Effector memory CD4-positive, alpha-beta T cell (primary cell): ENCODE measurements around the gene PSMD8.

Experiments
- DNase-seq, 3 donors: peaks; one replicate each; pipeline ENCODE4 v3.0.0-alpha.2; 2020
- H3K27ac ChIP-seq: 2 replicates; pipeline ENCODE4 v1.7.0; 2013; ENCODE audit warnings: mild to moderate bottlenecking, low read length, moderate library complexity; ENCODE audit not compliant: insufficient read depth, poor library complexity, severe bottlenecking
- H3K27me3 ChIP-seq: replicated peaks from 2 replicates; pipeline ENCODE4 v1.7.0; 2013; ENCODE audit warnings: mild to moderate bottlenecking, low read length; ENCODE audit not compliant: insufficient read depth, control insufficient read depth, poor library complexity, severe bottlenecking
- H3K36me3 ChIP-seq: 2 replicates; pipeline ENCODE4 v1.7.0; 2013; ENCODE audit warnings: mild to moderate bottlenecking, low read length, moderate library complexity; ENCODE audit not compliant: control insufficient read depth, insufficient read depth
- H3K4me1 ChIP-seq: 2 replicates; pipeline ENCODE4 v1.7.0; 2013; ENCODE audit warnings: low read length, mild to moderate bottlenecking; ENCODE audit not compliant: control insufficient read depth, insufficient read depth, poor library complexity, severe bottlenecking
- H3K4me3 ChIP-seq: 2 replicates; pipeline ENCODE4 v1.7.0; 2013; ENCODE audit warnings: low read length, low read depth, mild to moderate bottlenecking; ENCODE audit not compliant: insufficient read depth, poor library complexity, severe bottlenecking
- H3K9me3 ChIP-seq: 2 replicates; pipeline ENCODE4 v1.7.0; 2013; ENCODE audit warnings: mild to moderate bottlenecking, low read length, moderate library complexity; ENCODE audit not compliant: control insufficient read depth

The PSMD8 gene

GRCh38 chr19:38376576-38376975 lies 2.2 kb downstream of the PSMD8 start:
- no peak overlapping the region for H3K4me3 ChIP-seq
- H3K36me3 ChIP-seq = peaks cover 34% of the 10 kb centered on the region
- no peaks in the 10 kb centered on the region for H3K9me3 ChIP-seq
- peaks cover 12% of the 10 kb centered on the region for H3K4me1 ChIP-seq
- no peaks in the 10 kb centered on the region for H3K27me3 ChIP-seq
- DNase-seq = no peak
- H3K27ac ChIP-seq = no peak overlapping the region

- H3K27me3 ChIP-seq = no peaks in the 10 kb centered on the region
- H3K36me3 ChIP-seq = peaks cover 39% of the 10 kb centered on the region
- DNase-seq = no peak
- peaks cover 12% of the 10 kb centered on the region for H3K4me1 ChIP-seq
- H3K4me3 ChIP-seq = no peak overlapping the region
- H3K27ac ChIP-seq = no peak overlapping the region
- H3K9me3 ChIP-seq = no peaks in the 10 kb centered on the region
Observed at GRCh38 chr19:38377052-38377451, 2.7 kb downstream of the PSMD8 start.

GRCh38 chr19:38378866-38379265 lies 4.5 kb downstream of the PSMD8 start:
- no peak for DNase-seq
- H3K4me3 ChIP-seq = no peak overlapping the region
- H3K9me3 ChIP-seq = no peaks in the 10 kb centered on the region
- no peak overlapping the region for H3K27ac ChIP-seq
- peaks cover 12% of the 10 kb centered on the region for H3K4me1 ChIP-seq
- H3K27me3 ChIP-seq = no peaks in the 10 kb centered on the region
- peaks cover 55% of the 10 kb centered on the region for H3K36me3 ChIP-seq

- no peaks in the 10 kb centered on the region for H3K9me3 ChIP-seq
- no peaks in the 10 kb centered on the region for H3K27me3 ChIP-seq
- H3K4me1 ChIP-seq = peaks cover 5% of the 10 kb centered on the region
- no peak overlapping the region for H3K4me3 ChIP-seq
- no peak overlapping the region for H3K27ac ChIP-seq
- H3K36me3 ChIP-seq = peaks cover 58% of the 10 kb centered on the region
- no peak for DNase-seq
Observed at GRCh38 chr19:38381138-38381537, 6.8 kb downstream of the PSMD8 start.

- Histone ChIP-seq H3K36me3 (peaks cover 52% of the 10 kb centered on the region), H3K4me3 (no peak overlapping the region), H3K9me3 (no peaks in the 10 kb centered on the region)
Observed at GRCh38 chr19:38383184-38383583, 8.8 kb downstream of the PSMD8 start.

GRCh38 chr19:38383743-38384142 lies 9.4 kb downstream of the PSMD8 start:
- peaks cover 51% of the 10 kb centered on the region for H3K36me3 ChIP-seq
- DNase-seq = no peak
- no peak overlapping the region for H3K4me3 ChIP-seq
- no peak overlapping the region for H3K27ac ChIP-seq
- no peaks in the 10 kb centered on the region for H3K9me3 ChIP-seq
- H3K27me3 ChIP-seq = no peaks in the 10 kb centered on the region
- H3K4me1 ChIP-seq = peaks cover 27% of the 10 kb centered on the region

More at GRCh38 chr19:38383184-38383583, 8.8 kb downstream of the PSMD8 start:
- no peak overlapping the region for H3K27ac ChIP-seq
- H3K27me3 ChIP-seq = no peaks in the 10 kb centered on the region
- no peak for DNase-seq
- H3K4me1 ChIP-seq = peaks cover 22% of the 10 kb centered on the region

- no peak for DNase-seq
- H3K4me1 ChIP-seq = peaks cover 33% of the 10 kb centered on the region
- peaks cover 44% of the 10 kb centered on the region for H3K36me3 ChIP-seq
- H3K27ac ChIP-seq = no peak overlapping the region
- no peaks in the 10 kb centered on the region for H3K9me3 ChIP-seq
- no peaks in the 10 kb centered on the region for H3K27me3 ChIP-seq
- no peak overlapping the region for H3K4me3 ChIP-seq
Observed at GRCh38 chr19:38384209-38385027, 10.0 kb downstream of the PSMD8 start.

- Histone ChIP-seq H3K27me3 (no peaks in the 10 kb centered on the region), H3K9me3 (no peaks in the 10 kb centered on the region), H3K4me3 (no peak overlapping the region), H3K27ac (no peak overlapping the region), H3K4me1 (peaks cover 34% of the 10 kb centered on the region), H3K36me3 (peaks cover 38% of the 10 kb centered on the region)
- no peak for DNase-seq
Observed at GRCh38 chr19:38385057-38385803, 10.9 kb downstream of the PSMD8 start.

- no peak for DNase-seq
- peaks cover 32% of the 10 kb centered on the region for H3K36me3 ChIP-seq
- no peak overlapping the region for H3K27ac ChIP-seq
- no peak overlapping the region for H3K4me3 ChIP-seq
- H3K9me3 ChIP-seq = no peaks in the 10 kb centered on the region
- H3K4me1 ChIP-seq = peaks cover 34% of the 10 kb centered on the region
- no peaks in the 10 kb centered on the region for H3K27me3 ChIP-seq
Observed at GRCh38 chr19:38385804-38386257, 11.5 kb downstream of the PSMD8 start.
